Peyer's patch (tissue), 4 donors: Measurements from ENCODE around the gene GALE.

Source experiments
- POLR2A ChIP-seq, 2 donors: fragments of 450-650 bp; IDR thresholded peaks; one replicate each; pipeline ENCODE4 v1.5.1; 2017; ENCODE audit warnings: antibody characterized with exemption in 2 of 2, mild to moderate bottlenecking in 2 of 2, moderate library complexity in 2 of 2
- TF ChIP-seq, protein P1 (sequence below), 6 experiments: fragments of 450-650 bp in 4 of 6; fragments of 200-600 bp in 2 of 6; sonication (generic) in 1 of 6; IDR thresholded peaks; one replicate each; pipeline ENCODE4 v1.5.1; 2017 to 2019; ENCODE audit warnings: antibody characterized with exemption in 6 of 6, mild to moderate bottlenecking in 3 of 6, moderate library complexity in 1 of 6

GRCh38 chr1:23784846-23785245 is 15.7 kb downstream of the GALE start:
- TF ChIP-seq, protein P1, sequence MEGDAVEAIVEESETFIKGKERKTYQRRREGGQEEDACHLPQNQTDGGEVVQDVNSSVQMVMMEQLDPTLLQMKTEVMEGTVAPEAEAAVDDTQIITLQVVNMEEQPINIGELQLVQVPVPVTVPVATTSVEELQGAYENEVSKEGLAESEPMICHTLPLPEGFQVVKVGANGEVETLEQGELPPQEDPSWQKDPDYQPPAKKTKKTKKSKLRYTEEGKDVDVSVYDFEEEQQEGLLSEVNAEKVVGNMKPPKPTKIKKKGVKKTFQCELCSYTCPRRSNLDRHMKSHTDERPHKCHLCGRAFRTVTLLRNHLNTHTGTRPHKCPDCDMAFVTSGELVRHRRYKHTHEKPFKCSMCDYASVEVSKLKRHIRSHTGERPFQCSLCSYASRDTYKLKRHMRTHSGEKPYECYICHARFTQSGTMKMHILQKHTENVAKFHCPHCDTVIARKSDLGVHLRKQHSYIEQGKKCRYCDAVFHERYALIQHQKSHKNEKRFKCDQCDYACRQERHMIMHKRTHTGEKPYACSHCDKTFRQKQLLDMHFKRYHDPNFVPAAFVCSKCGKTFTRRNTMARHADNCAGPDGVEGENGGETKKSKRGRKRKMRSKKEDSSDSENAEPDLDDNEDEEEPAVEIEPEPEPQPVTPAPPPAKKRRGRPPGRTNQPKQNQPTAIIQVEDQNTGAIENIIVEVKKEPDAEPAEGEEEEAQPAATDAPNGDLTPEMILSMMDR (IDR thresholded peaks at IDR 0.05): no peak
- no peak for TF ChIP-seq POLR2A (IDR thresholded peaks at IDR 0.05)
